Anterior cingulate cortex (tissue), 58 donors: ENCODE data around the gene RYR1.
A peak's percentile ranks its signal among the peaks of the same experiment; 100 is the strongest.

Experiments used
- DNase-seq, 58 donors: peaks; one replicate each; lab custom pipeline; 2025; lab: John Stamatoyannopoulos, UW

RYR1 gene

DNA sequence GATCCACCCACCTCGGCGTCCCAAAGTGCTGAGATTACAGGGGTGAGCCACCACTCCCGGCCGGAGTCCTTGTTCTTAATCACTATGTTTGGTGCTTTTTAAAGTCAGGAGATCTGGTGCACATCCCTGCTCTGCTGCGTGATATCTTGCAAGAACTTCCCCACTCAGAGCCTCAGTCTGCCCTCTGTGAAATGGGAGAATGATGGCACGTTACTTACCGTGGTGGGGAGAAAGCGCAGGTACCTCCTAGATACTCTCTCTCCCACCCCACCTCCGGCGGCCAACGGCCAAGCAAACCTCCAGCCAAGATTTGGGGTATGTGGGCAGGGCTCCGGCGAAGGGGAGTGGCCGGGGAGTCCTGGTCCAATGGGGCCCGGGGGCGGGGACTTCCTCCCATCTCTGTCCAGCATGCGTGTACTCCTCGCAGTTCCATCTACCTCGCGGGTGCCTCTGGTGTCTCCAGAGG, at the start of gene RYR1:
TSS of gene RYR1 (plus strand) at position 424 of the 466 bp plus-strand sequence. CDS start 139 bp downstream, outside the sequence.
- DNase-seq, result peak in 47 of 58 donors; percentile 0 to 65 (median 27)

DNA sequence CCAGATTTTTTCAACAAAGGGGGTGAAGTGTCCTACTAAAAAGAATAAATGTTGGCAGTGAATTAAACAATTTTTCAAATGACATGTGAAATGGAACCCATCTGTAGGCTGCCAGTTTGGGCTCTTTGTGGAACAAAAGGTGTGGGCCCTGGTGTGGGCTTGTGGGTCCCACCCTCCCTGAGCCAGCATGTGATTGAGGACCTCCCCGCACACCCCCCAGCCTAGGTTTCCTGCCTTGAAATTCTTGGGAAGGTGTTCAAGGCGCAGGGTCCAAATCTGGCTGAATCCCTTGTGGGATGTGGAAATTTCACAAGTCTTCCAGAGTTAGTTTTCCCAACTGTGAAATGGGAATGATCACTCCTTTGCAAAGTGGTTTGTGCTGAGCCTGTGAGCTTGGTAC, 49.7 kb upstream of the RYR1 start:
- no peak for DNase-seq

DNA sequence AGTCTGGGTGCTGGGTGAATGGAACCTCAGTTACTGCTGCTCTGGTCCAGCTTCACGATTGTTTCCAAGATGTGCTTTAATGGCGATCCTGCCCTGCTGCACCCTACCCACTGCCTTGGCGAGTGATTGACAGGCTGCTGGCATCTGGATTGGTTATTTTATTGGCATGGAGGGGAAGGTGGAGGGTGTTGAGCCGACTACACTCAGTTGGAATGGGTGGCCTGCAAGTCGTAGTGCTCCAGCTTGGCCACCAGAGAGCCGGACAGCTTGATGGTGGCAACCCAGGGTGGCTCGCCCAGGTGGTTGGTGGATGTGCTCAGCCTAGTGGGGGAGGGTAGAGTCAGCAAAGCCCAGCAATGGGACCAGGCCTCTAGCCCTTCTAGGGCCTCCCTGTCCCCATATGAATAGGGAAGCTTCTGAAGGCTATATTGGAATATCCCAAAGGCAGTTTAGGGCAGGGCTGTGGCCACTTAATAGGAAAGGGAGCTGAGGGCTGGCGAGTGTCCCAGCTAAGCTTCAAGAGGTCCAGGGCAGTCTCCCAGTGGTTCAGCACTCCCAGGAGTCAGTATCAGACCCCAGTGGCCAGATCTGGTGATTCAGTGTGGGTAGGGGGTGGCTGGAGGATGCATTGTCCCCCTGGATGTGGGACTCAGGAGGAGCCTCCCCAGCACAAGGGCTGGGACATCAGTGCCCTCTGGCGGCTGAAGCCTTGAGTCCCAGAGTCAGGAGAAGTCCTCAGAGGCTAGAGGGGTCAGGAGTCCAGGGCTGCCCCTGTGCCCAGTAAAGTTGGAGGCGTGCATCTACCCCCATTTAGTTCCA, 49.1 kb upstream of the RYR1 start:
- no peak for DNase-seq

DNA sequence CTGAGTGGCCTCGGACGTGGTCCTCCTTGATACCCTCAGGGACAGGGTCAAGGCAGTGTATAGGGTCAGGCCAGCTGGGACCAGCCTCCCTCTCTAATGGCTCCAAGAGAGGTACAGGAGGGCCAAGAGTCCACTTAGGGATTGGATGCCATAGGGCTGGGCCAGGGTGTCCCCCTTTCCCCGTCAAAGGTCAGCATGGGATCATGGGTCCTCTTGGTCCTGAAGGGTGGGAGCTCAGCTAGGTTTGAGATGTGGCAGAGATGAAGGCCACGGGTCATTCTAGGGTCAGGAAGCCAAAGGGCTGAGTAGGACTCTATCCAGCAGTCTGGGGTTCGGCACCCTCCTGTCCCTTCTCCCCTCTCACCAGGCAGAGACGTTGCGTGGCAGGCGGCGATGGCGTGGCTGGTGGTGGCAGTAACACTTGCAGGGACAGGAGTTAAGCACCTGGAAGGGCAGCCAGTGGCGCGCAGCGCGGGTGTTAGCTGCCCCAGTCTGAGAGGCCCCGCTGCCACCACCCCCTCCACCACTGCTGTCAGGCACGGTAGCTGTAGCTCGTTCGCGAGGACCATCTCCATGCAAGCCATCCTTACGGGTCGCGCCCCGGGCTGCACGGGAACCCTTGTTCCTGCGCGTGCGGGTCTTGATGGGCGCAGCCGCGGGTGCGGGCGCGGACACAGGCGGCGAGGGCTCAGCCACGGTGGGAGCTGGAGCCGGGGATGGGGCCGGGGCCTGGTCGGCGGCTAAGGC, 48.3 kb upstream of the RYR1 start:
- DNase-seq, result no peak

DNA sequence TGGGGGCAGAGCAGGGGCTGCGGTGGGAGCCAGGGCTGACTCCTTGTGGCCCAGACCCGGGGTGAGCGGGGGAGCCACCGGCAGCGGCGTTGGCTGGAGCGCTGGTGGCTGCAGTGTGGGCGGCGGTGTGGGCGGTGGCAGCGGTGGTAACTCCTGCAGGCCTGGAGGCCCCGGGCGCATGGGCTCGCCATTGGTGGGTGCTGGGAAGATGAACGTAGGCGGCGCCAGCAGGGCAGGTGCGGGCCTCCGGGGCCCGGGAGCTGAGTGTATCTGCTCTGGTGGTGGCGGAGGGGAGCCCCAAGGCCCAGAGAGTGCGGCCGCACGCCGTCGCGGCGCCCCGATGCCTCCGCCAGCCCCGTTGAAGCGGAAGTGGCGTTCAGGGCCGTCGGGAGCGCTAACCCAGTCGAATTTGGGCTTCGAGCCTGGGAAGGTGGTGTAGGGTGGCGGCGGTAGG, 47.7 kb upstream of the RYR1 start:
- DNase-seq, result no peak

DNA sequence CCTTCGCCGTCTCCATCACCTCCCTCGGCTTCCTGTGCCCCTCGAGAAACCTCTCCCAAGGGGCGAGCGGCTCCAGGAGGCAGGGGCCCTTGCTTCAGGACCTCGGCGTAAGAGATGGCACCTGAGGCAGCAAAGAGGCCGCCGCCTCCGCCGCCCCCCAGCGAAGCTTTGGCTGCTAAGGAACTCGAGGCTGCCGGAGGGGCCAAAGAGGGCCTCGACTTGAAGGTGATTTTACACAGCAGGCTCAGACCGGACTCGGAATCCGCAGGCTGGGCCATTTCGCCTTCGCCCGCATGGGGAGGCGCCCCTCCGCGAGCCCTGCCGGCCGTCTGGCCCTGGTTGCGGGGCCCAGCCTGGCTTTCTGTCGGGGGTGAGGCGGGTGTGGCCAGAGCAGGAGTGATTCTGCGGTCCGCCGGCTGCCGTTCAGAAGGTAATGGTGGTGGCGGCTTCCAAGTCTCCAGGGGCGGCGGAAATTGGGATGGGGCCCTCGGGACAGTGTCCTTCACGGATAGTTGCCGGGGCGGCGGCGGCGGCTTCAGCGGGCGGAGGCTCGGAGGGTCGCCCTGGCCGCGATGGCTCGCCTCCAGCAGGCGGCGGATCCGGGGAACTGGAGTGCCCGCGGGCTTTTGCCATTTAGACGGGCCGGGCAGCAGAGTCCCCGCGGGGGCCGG, 47.1 kb upstream of the RYR1 start:
- no peak for DNase-seq

DNA sequence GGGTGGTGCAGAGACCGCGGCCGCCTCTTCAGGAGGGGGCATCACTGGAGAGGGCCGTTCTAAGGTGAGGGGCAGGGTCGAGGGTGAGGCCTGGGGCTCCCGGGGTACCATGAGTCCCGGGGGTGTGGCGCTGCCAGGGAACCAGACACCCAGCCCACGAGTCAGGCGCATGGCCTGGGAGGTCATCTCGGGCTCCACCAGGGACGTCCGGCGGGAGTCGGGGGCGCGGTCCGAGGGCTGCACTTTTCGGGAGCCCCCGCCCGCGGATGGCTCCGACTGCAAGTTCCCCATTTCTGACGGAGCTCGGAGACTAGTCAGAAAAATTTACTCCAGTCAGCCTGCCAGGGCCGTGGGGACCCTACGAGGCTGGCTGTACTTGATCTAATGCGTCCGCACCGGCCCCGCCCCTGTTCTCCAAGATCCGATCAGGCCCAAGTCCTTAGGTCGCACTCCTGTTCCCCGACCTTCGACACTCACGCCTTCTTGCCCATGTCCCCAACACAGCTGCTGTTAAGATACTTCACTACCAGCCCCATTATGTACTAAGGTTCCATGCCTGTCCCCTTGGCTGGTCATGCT, 46.4 kb upstream of the RYR1 start:
- peak in 2 of 58 donors; percentile 44 to 47 for DNase-seq

DNA sequence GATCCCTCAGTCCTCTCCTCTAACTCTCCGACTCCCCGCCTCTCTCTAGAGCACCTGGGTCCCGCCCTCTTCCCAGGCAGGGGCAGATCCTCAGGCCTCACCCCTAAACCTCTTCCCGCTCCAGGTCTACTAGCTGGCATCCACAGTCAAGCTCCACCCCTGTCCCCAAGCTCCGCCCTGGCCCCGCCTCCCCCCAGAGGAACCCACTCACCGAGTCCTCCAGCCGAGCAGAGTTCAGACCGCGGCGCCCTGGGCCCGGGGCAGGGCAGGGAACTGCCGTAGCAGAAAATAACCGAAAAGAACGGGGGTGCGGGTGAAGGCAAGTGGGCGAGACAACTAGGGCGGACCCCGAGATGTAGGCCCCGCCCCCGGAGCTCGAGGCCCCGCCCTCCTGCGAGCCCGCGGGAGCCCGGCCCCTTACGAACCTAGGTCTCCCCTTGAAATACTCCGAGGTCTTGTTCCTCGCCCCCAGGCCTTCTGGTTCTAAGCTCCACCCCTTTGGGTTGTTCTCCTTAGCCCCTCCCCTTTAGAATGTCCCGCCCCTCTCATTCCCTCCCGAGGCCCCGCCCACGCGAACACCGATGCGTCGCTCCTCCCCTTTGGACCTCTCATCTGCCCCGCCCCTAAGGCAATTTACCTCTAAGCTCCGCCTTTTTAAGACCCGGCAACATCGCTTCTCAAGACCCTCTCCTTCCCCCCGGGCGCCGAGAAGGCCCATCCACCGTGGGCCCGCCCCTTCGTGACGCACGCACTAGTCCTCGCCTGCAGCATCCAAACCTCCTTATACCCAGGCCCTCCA, 45.7 kb upstream of the RYR1 start, which contains the start of gene GGN:
TSS of gene GGN (minus strand) at position 485 of the 799 bp plus-strand sequence. CDS start 773 bp downstream, outside the sequence.
- peak in 57 of 58 donors; percentile 47 to 94 (median 75) for DNase-seq

DNA sequence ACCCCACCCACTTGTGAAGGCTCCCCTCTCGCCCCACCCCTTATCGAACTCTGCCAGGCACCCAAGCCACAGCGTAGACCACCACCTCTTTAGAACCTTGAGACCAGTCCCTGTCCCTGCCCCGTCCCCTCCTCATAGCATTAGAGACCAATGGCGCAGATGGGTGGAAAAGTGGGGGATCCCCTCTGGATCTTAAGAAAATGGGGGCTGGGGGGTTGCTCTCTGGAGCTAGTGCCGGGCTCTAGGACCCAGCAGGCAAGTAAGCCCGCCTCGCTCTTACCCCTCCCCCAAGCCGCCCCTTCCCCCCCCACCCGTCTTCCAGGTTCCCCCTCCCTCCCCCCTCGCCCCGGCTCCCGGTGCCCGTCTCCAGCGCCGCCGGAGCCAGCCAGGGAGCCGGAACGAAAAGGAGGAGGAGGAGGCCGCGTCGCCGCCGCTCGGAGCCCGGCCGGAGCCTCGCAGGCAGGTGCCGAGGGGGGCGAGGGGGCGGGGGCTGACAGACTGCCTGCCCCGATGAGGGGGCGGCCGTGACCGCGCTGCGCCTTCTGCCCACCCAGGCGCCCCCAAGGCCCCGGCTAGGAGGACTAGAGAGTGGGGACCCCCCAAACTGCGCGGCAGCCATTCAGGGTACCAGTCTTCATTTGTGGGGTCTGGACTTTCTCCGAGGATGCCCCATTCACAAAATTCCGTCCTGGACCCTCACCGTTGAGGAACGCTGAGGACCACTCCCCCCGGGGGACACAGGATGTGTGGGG, 45.0 kb upstream of the RYR1 start, which contains the start of gene SPRED3:
TSS of gene SPRED3 (plus strand) at position 349 of the 752 bp plus-strand sequence. CDS start 1,606 bp downstream, outside the sequence.
- DNase-seq, result peak in 52 of 58 donors; percentile 29 to 88 (median 64)

DNA sequence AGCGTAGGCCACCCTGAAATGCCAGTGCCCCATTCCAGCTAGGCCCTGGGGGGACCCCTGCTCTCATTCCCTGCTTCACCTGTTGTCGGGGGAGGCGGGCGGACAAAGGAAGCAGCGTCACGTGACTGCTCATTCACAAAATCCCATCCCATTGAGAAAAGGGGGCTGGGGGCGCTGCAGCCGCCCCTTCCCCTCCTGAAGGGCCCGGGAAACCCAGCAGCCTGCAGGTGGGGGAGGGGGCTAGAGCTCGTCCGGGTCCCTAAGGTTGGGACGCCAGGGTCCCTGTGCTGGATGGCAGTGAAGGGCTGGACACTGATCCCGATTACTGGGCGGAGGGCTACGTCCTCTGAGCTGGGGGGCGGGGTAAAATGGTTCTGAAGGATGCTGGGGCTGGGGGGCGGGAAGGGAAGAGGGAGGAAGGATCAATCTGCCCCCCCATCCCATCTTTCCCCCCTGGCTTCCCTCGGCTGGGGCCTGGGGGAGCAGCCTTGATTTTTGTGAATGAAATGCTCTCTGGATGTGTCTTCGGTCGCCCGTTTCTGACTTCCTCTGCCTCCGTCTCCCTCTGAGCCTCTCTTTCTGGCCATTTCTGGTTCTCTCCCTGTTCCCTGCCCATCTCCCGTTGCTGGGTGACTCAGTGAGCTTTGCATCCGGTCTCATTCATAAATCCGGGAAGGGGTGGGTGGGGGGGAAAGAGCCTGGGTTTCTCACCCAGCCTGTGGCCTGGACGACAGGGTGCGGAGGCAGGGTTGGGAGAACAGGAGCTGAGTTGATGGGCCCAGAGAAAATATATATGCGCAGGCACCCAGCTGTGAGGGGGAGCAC, 44.2 kb upstream of the RYR1 start:
- peak in 28 of 58 donors; percentile 7 to 58 (median 29) for DNase-seq

DNA sequence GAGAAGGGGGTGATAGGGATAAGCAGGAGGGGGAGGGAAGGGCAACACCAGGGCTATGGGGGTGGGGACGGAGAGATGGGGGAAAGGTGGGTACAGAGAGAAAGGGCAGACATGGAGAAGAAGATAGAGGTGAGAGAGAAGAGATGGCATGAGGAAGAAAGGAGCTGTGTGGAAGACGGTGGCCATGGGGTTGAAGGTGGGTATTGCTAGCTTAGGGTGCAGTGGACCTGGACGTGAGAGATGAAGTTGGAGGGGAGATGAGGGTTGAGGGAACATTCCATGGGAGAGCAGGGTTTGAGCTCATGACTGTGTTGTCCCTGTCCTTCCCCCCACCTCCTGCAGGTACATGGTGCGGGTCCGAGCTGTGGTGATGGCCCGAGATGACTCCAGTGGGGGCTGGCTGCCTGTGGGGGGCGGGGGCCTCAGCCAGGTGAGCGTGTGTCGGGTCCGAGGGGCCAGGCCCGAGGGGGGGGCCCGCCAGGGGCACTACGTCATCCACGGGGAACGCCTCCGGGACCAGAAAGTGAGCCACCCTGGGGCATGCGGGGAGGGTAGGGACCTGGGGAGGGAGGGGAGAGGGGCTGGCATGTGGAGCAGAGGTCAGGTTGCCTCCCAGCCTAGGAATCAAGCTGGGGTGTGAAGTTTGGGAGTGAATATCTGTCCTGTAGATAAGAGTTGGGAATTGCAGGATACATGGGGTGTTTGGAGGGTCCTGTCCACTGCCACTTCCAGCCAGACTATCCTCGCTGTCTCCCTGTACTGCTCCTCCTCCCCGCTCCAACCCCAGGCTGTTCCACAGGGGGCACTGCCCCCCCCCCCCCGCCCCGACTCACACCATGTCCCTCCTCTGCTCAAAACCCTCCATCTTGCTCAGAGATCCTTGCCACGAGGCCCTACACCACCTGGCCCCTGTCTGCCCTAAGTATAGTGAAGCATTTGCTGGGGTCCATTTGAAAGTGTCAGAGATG, 43.2 kb upstream of the RYR1 start:
- DNase-seq, result no peak

DNA sequence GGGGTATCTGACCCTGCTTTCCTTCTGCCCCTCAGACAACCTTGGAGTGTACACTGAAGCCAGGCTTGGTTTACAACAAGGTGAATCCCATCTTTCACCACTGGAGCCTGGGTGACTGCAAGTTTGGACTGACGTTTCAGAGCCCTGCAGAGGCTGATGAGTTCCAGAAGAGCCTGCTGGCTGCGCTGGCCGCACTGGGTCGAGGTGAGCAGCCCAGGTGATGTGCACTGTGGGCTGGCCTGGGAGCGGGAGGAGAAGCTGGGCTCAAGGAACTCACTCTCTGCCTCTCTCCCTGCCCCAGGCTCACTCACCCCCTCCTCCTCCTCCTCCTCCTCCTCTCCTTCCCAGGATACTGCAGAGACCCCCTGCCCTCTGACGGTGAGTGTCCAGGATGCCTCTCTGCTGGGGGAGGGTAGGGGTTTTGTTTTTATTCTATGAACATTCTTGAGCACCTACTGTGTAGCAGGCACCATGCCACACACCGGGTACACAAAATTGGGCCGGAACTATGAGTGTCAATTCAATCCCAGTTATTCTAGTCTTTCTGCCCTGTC, 41.5 kb upstream of the RYR1 start:
- DNase-seq, result no peak

DNA sequence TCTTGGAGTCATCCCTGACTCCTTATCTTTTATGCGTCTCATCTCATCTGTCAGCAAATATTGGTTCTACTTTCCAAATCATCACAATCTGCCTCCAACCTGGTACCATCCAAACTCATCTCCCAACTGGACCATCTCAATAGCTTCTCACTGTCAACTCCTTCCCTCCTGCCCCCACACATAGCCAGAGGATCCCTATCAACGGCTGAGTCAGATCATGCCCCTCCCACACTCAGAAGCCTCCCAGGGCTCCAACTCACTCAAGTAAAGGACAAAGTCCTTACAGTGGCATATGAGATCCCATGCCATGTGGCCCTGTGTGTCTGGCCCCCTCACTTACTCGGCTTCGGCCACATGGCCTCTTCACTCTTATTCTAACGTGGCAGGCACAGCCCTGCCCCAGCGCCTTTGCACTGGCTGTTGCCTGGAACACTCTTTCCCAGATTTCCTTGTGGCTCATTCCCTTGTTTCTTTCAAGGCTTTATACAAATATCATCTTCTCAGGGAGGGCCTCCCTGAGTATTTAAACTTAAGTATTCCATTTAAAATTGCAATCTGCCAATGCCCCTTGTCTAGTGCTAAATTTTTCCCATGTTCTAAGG, 40.7 kb upstream of the RYR1 start:
- no peak for DNase-seq

DNA sequence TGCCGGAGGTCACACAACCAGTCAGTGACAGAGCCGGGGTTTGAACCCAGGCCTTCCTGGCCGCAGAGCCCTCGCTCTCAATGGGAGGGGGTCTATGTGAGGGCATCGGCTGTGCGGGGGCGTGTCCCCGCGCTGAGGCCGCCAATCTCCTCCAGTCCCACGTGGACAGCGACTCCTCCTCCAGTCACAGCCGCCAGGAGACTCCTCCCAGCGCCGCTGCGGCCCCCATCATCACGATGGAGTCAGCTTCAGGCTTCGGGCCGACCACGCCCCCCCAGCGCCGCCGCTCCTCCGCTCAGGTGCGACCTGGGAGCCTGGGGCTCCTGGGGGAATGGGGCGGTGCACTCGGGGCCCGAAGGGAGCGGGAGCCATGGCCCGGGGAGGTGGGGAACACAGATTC, 39.0 kb upstream of the RYR1 start:
- DNase-seq, result no peak

DNA sequence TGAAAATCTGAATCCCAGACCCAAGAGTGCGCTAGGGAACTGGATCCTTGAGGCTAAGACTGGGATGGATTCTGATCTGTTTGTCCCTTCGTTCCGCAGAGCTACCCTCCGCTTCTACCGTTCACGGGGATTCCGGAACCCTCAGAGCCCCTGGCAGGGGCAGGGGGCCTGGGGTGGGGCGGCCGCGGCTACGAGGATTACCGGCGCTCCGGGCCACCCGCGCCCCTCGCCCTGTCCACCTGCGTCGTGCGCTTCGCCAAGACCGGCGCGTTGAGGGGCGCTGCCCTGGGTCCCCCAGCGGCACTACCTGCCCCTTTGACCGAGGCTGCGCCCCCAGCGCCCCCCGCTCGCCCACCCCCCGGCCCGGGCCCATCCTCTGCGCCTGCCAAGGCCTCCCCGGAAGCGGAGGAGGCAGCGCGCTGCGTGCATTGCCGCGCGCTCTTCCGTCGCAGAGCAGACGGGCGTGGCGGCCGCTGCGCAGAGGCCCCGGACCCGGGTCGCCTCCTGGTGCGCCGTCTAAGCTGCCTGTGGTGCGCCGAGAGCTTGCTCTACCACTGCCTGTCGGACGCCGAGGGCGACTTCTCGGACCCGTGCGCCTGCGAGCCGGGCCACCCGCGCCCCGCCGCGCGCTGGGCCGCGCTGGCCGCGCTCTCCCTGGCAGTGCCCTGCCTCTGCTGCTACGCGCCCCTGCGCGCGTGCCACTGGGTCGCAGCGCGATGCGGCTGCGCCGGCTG, 37.9 kb upstream of the RYR1 start:
- DNase-seq, result no peak
